ENCODE results near the gene ELK4. TPM values are rescaled to one million over a fixed set of nuclear protein-coding genes. Genes with fewer than 3 reads are reported as not detected.

ELK4 gene
- total and polyA plus RNA-seq, 7 donors, result 2.4 to 21.0 (median 18.6) TPM

- 53 to 54% methylated on average over 10 of the region's 10 CpGs for WGBS, 2 donors
- DNase-seq, result no peak
Observed at GRCh38 chr1:205678286-205679111, 46.7 kb upstream of the ELK4 start.

GRCh38 chr1:205677167-205677566 is 45.4 kb upstream of the ELK4 start:
- no peak overlapping the region for H3K27ac ChIP-seq
- H3K4me3 ChIP-seq, result no peak overlapping the region
- no peaks in the 10 kb centered on the region for H3K27me3 ChIP-seq
- no peaks in the 10 kb centered on the region for H3K9me3 ChIP-seq
- peaks cover 0 to 24% (median 18%) of the 10 kb centered on the region in 4 donors for H3K4me1 ChIP-seq
- DNase-seq, result no peak
- H3K36me3 ChIP-seq, result no peaks in the 10 kb centered on the region
- 21 to 47% methylated on average over 5 of the region's 5 CpGs for WGBS, 2 donors
- intact Hi-C loops (cut with DNase I), result no loop called here
- TF ChIP-seq POLR2AphosphoS5 (IDR thresholded peaks at IDR 0.05) (no peak), EP300 (IDR thresholded peaks at IDR 0.05) (no peak), CTCF (IDR thresholded peaks at IDR 0.05) (no peak), POLR2A (IDR thresholded peaks at IDR 0.05) (no peak)

More at GRCh38 chr1:205678286-205679111, 46.7 kb upstream of the ELK4 start:
- Histone ChIP-seq H3K9me3 (no peaks in the 10 kb centered on the region), H3K4me1 (peaks cover 0 to 24% (median 18%) of the 10 kb centered on the region in 4 donors), H3K27me3 (no peaks in the 10 kb centered on the region), H3K4me3 (no peak overlapping the region), H3K36me3 (no peaks in the 10 kb centered on the region), H3K27ac (peak overlapping the region in 1 of 4 donors; percentile 27)
- TF ChIP-seq EP300 (IDR thresholded peaks at IDR 0.05) (no peak), POLR2A (IDR thresholded peaks at IDR 0.05) (no peak), CTCF (IDR thresholded peaks at IDR 0.05) (no peak), POLR2AphosphoS5 (IDR thresholded peaks at IDR 0.05) (no peak)
- intact Hi-C loops (cut with DNase I), result no loop called here

DNA sequence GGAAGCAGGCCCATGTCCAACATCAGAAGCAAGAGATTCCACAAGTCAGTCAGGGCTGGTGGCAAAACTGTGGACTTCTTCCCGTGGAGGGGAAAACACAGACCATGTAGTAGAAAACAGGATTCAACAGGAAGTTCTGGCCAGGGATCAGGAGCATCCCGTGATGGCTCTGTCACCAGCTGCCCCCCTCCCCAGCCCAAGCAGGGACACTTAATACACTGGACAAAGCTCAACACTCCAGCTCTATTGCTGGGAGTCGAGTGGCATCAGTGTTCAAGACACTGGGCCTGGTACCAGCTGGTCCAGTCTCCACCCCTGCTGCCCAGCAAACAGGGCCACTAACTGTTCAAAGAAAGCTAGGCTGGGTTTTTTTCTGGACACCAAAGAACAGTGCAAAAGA is 44.8 kb upstream of the ELK4 start:
- Histone ChIP-seq H3K9me3 (no peaks in the 10 kb centered on the region), H3K27ac (no peak overlapping the region), H3K36me3 (no peaks in the 10 kb centered on the region), H3K27me3 (no peaks in the 10 kb centered on the region), H3K4me1 (peaks cover 0 to 24% (median 18%) of the 10 kb centered on the region in 4 donors), H3K4me3 (no peak overlapping the region)
- no peak for TF ChIP-seq CTCF (IDR thresholded peaks at IDR 0.05)
- no peak for TF ChIP-seq POLR2AphosphoS5 (IDR thresholded peaks at IDR 0.05)
- TF ChIP-seq POLR2A (IDR thresholded peaks at IDR 0.05), result no peak
- TF ChIP-seq EP300 (IDR thresholded peaks at IDR 0.05), result no peak
- intact Hi-C loops (cut with DNase I), result no loop called here
- DNase-seq, result no peak
- WGBS, 2 donors, result 32 to 67% methylated on average over 3 of the region's 3 CpGs

DNA sequence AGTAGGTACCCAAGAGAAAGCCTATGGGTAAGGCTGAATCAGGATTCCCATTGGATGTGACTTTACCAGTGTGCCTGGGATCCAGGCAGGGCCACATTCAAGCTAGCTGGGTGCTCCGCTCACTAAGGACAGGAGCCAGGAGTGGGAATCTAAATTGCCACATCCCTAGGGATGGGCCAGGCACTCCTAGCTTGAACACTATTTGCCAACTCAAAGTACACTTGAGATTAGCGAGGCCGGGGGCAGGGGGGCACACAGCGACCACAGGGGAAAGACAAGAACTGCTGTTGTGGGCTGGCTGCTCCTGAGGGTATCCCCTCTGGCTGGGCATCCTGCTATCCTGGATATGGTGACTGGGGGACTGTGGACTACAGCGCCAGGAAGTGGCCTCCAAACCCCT is 44.2 kb upstream of the ELK4 start:
- TF ChIP-seq POLR2AphosphoS5 (IDR thresholded peaks at IDR 0.05) (no peak), POLR2A (IDR thresholded peaks at IDR 0.05) (no peak), EP300 (IDR thresholded peaks at IDR 0.05) (no peak), CTCF (IDR thresholded peaks at IDR 0.05) (no peak)
- Histone ChIP-seq H3K9me3 (no peaks in the 10 kb centered on the region), H3K4me1 (peaks cover 0 to 24% (median 18%) of the 10 kb centered on the region in 4 donors), H3K27me3 (peaks cover 0 to 3% (median 0%) of the 10 kb centered on the region in 3 donors), H3K4me3 (no peak overlapping the region), H3K36me3 (no peaks in the 10 kb centered on the region), H3K27ac (no peak overlapping the region)
- WGBS, 2 donors, result 30 to 72% methylated on average over 5 of the region's 5 CpGs
- intact Hi-C loops (cut with DNase I), result no loop called here
- DNase-seq, result no peak

Measured in sigmoid colon (tissue), 7 donors.